Endothelial cell of umbilical vein (primary cell): ENCODE results near the gene ROPN1L. TPM values are rescaled to one million over a fixed set of nuclear protein-coding genes. Genes with fewer than 3 reads are reported as not detected.

Experiments
- BruUV-seq: library from RNA; stranded (reverse); fragments of 400-500 nt; replicated peaks from 2 replicates; lab custom pipeline; 2021; lab: Mats Ljungman, UMichigan
- CTCF ChIA-PET: fragments of 300-600, 350-600 bp; sonication (Branson Sonifier 250); formaldehyde crosslinking; loops from one replicate; lab custom pipeline; 2021; ENCODE audit warnings: antibody characterized with exemption, inconsistent platforms; lab: Charles Lee
- POLR2A ChIA-PET: fragments of 300-600, 350-600 bp; sonication (Branson Sonifier 250); formaldehyde crosslinking; loops from one replicate; lab custom pipeline; 2021; ENCODE audit warnings: antibody characterized with exemption, inconsistent platforms; lab: Charles Lee
- DNase-seq: peaks from one replicate; pipeline ENCODE4 v3.0.0-alpha.2; 2011; ENCODE audit warnings: low read depth, low spot score
- FAIRE-seq: peaks from 2 replicates; lab custom pipeline; 2011; peaks lifted over from hg19 to GRCh38; lab: Jason Lieb, UNC
- H2AFZ ChIP-seq: 2 replicates; pipeline ENCODE4 v1.6.0; 2012; ENCODE audit warnings: low read depth, low read length, control low read depth, inconsistent platforms
- H3K27ac ChIP-seq: 2 replicates; pipeline ENCODE4 v1.5.1; 2011; ENCODE audit warnings: low read depth, mild to moderate bottlenecking, control low read depth, low read length, moderate library complexity; ENCODE audit not compliant: insufficient read depth
- H3K27me3 ChIP-seq, 2 experiments: 2 replicates each; pipeline versions ENCODE4 v1.6.0 to v1.6.1; 2011; ENCODE audit warnings: low read length in 2 of 2, mixed read lengths in 1 of 2; ENCODE audit not compliant: control insufficient read depth in 2 of 2, insufficient read depth in 2 of 2
- H3K36me3 ChIP-seq, 2 experiments: 2 replicates in 1 of 2; 3 replicates in 1 of 2; pipeline ENCODE4 v1.5.1; 2011; ENCODE audit warnings: low read length in 2 of 2, mild to moderate bottlenecking in 1 of 2, moderate library complexity in 1 of 2; ENCODE audit not compliant: control insufficient read depth in 2 of 2, insufficient read depth in 2 of 2; ENCODE audit errors: extremely low read depth in 1 of 2
- H3K4me1 ChIP-seq: 3 replicates; pipeline ENCODE4 v1.5.1; 2011; ENCODE audit warnings: mild to moderate bottlenecking, low read length; ENCODE audit not compliant: control insufficient read depth, insufficient read depth; ENCODE audit errors: extremely low read depth
- H3K4me2 ChIP-seq: 2 replicates; pipeline ENCODE4 v1.6.1; 2011; ENCODE audit warnings: low read length, control low read depth, mixed read lengths; ENCODE audit not compliant: insufficient read depth
- H3K4me3 ChIP-seq, 3 experiments: fragments of 200-600 bp in 1 of 3; sonication (generic), shearing (Covaris generic) in 1 of 3; replicated peaks in 1 of 3; 2 replicates each; pipeline ENCODE4 v1.5.1; 2011 to 2016; ENCODE audit warnings: control low read depth in 3 of 3, low read length in 3 of 3, mild to moderate bottlenecking in 2 of 3, inconsistent platforms in 1 of 3, low read depth in 1 of 3, moderate library complexity in 1 of 3; ENCODE audit not compliant: insufficient read depth in 1 of 3
- H3K79me2 ChIP-seq: 2 replicates; pipeline ENCODE4 v1.6.0; 2012; ENCODE audit warnings: low read length, inconsistent platforms; ENCODE audit not compliant: control insufficient read depth, insufficient read depth
- H3K9ac ChIP-seq: replicated peaks from 2 replicates; pipeline ENCODE3; 2011; ENCODE audit warnings: low read length, control low read depth; ENCODE audit not compliant: insufficient read depth; ENCODE audit errors: extremely low read depth
- H3K9me1 ChIP-seq: replicated peaks from 3 replicates; pipeline ENCODE4 v1.6.0; 2011; ENCODE audit warnings: mild to moderate bottlenecking, low read length; ENCODE audit not compliant: control insufficient read depth, insufficient read depth; ENCODE audit errors: extremely low read depth
- H3K9me3 ChIP-seq: replicated peaks from 2 replicates; pipeline ENCODE4 v1.5.1; 2012; ENCODE audit warnings: low read length, inconsistent platforms; ENCODE audit not compliant: control insufficient read depth, insufficient read depth
- H4K20me1 ChIP-seq: replicated peaks from 2 replicates; pipeline ENCODE3; 2011; ENCODE audit warnings: mild to moderate bottlenecking, low read length; ENCODE audit not compliant: control insufficient read depth, insufficient read depth; ENCODE audit errors: extremely low read depth
- CTCF ChIP-seq, 2 donors: IDR thresholded peaks; 1 replicate in 1 of 2; 2 replicates in 1 of 2; pipeline ENCODE4 v1.5.1; 2011; ENCODE audit warnings: low read length in 2 of 2, mild to moderate bottlenecking in 2 of 2, moderate library complexity in 2 of 2, control low read depth in 1 of 2, inconsistent platforms in 1 of 2, low read depth in 1 of 2; ENCODE audit not compliant: insufficient read depth in 1 of 2; ENCODE audit errors: extremely low read depth in 1 of 2
- EZH2 ChIP-seq: IDR thresholded peaks from 2 replicates; pipeline ENCODE4 v1.6.1; 2012; ENCODE audit warnings: borderline replicate concordance, low read depth, mild to moderate bottlenecking, moderate library complexity, low read length, inconsistent platforms; ENCODE audit not compliant: severe bottlenecking
- FOS ChIP-seq: IDR thresholded peaks from 2 replicates; pipeline ENCODE4 v1.6.1; 2011; ENCODE audit warnings: mild to moderate bottlenecking, low read length, moderate library complexity, borderline replicate concordance; ENCODE audit not compliant: insufficient read depth
- GATA2 ChIP-seq: IDR thresholded peaks from 2 replicates; pipeline ENCODE4 v1.7.0; 2011; ENCODE audit warnings: low read depth, mild to moderate bottlenecking, moderate library complexity, mixed read lengths, low read length; ENCODE audit not compliant: insufficient read length, insufficient read depth
- JUN ChIP-seq: IDR thresholded peaks from 2 replicates; pipeline ENCODE4 v1.6.1; 2011; ENCODE audit warnings: borderline replicate concordance, low read depth; ENCODE audit not compliant: insufficient read length, insufficient read depth
- MYC ChIP-seq: IDR thresholded peaks from one replicate; pipeline ENCODE4 v1.6.1; 2011; ENCODE audit warnings: mild to moderate bottlenecking, low read depth, low read length
- POLR2A ChIP-seq: IDR thresholded peaks from 2 replicates; pipeline ENCODE4 v1.6.1; 2012; ENCODE audit warnings: low read depth, mild to moderate bottlenecking, control low read depth, low read length
- POLR2AphosphoS5 ChIP-seq: IDR thresholded peaks from 2 replicates; pipeline ENCODE4 v1.6.1; 2012; ENCODE audit warnings: low read depth, mild to moderate bottlenecking, control low read depth, low read length, moderate library complexity; ENCODE audit not compliant: insufficient read depth
- dilution Hi-C: fragments of 300-500 bp; cut with MboI; formaldehyde crosslinking; loops from one replicate; pipeline ENCODE4 v1.15.0; 2019; ENCODE audit warnings: low sequenced_read_pairs; ENCODE audit not compliant: extremely low pct_ligation_motif_present
- intact Hi-C: fragments of 100-400 bp; cut with micrococcal nuclease; formaldehyde crosslinking; loops from one replicate; pipeline ENCODE4 v1.10.0; 2022
- polyA plus RNA-seq, 4 experiments: library from polyadenylated mRNA; depleted of rRNA in 3 of 4; stranded (reverse) in 3 of 4; unstranded in 1 of 4; fragments of >200 nt; gene quantifications; 2 replicates each; pipeline versions ENCODE4 v1.2.1 to v1.2.3, GENCODE V29; 2011 to 2012; ENCODE audit warnings: missing spikeins in 1 of 4
- total RNA-seq: library from RNA; stranded (reverse); gene quantifications from 2 replicates; pipeline ENCODE4 v1.2.3, GENCODE V29; 2021
- TF ChIP-seq, protein P1 (sequence below): IDR thresholded peaks from 2 replicates; pipeline ENCODE4 v1.6.1; 2011; ENCODE audit not compliant: insufficient read depth, insufficient read length

Gene ROPN1L
- total and polyA plus RNA-seq, 2 donors (not counting 3 experiments of a cell fraction or from before 2014, with no cell fraction given) = 0.30 to 0.60 TPM

DNA sequence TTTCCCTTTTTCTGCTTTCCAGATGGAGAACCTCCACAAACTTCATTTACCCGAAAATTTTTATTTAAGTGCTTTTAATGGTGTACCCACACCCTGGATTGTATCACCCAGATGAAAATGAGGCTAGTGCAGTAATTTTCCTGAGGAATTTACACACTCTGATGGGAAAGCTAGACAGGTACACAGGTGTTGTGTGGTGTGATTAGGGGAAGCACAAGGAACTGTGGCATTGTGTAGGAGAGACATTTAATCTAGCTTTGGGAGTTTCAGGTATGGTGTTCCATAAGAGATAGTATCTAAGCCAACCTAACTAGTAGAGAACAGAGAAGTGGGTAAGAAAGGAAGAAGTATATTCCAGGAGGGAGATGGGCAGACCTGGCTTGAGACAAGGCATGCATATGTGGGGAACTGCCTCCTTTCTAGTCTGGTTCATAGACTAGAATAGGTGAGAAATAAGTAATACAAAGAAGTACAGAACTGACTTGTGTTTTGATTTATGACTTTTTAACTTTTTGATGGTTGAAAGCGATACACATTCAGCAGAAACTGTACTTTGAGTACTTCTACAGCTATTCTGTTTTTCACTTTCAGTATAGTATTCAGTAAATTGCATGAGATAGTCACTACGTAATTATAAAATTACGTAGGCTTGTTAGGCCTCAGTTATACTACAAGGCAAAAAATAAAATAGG lies 22.9 kb upstream of the ROPN1L start:
- ChIA-PET POLR2A (no interaction called here), CTCF (interaction anchor here (1.1 to 8.2 kb wide), 3 partner anchors 22 to 135 kb away, joined by 3 to 87 read pairs (median 3); no protein-coding TSS in a partner anchor)
- Histone ChIP-seq H3K4me2 (no peak overlapping the region), H4K20me1 (no peaks in the 10 kb centered on the region), H3K79me2 (no peaks in the 10 kb centered on the region), H3K9me3 (no peaks in the 10 kb centered on the region), H3K27ac (no peak overlapping the region), H3K36me3 (peaks cover 9 to 25% of the 10 kb centered on the region in 2 experiments), H2AFZ (no peak overlapping the region), H3K9ac (no peak overlapping the region), H3K4me3 (no peak overlapping the region), H3K27me3 (no peaks in the 10 kb centered on the region), H3K4me1 (peaks cover 29% of the 10 kb centered on the region), H3K9me1 (no peaks in the 10 kb centered on the region)
- dilution Hi-C loops = loop anchor here (25.0 kb wide), 1 partner anchor 156 kb away; the partner anchor contains the start of gene CCT5
- TF ChIP-seq, protein P1, sequence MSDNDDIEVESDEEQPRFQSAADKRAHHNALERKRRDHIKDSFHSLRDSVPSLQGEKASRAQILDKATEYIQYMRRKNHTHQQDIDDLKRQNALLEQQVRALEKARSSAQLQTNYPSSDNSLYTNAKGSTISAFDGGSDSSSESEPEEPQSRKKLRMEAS = no peak
- TF ChIP-seq POLR2A = no peak
- no peak for TF ChIP-seq JUN
- no peak for TF ChIP-seq MYC
- no peak for TF ChIP-seq EZH2
- no peak for TF ChIP-seq CTCF (IDR thresholded peaks at IDR 0.05; ENCODE audit: extremely low read depth in 1 of 2, insufficient read depth in 1 of 2, low read depth in 1 of 2, low read length in 2 of 2)
- no peak for TF ChIP-seq FOS
- no peak for TF ChIP-seq GATA2
- TF ChIP-seq POLR2AphosphoS5 = no peak
- intact Hi-C loops = no loop called here
- no TSS peak for BruUV-seq
- FAIRE-seq (no peak), DNase-seq (no peak)
